Tibial nerve (tissue), 4 donors: Measurements from ENCODE around the gene ZFPM1.

Source experiments
- CTCF ChIP-seq, 5 experiments: fragments of 200-600 bp in 3 of 5; fragments of 450-650 bp in 2 of 5; sonication (generic) in 3 of 5; IDR thresholded peaks; one replicate each; pipeline ENCODE4 v1.5.1; 2016 to 2019; ENCODE audit warnings: antibody characterized with exemption in 5 of 5, mild to moderate bottlenecking in 3 of 5, moderate library complexity in 2 of 5
- EP300 ChIP-seq, 2 donors: sonication (generic); formaldehyde crosslinking; IDR thresholded peaks; one replicate each; pipeline ENCODE4 v1.6.1; 2017; ENCODE audit warnings: antibody characterized with exemption in 2 of 2, mild to moderate bottlenecking in 1 of 2

- TF ChIP-seq CTCF (IDR thresholded peaks at IDR 0.05) = no peak
- TF ChIP-seq EP300 (IDR thresholded peaks at IDR 0.05) = no peak
Observed at GRCh38 chr16:88466175-88466862, 13.2 kb downstream of the ZFPM1 start.
